Neural progenitor cell (in vitro differentiated cells): Measurements from ENCODE around the gene KCTD18. TPM values are rescaled to one million over a fixed set of nuclear protein-coding genes. Genes with fewer than 3 reads are reported as not detected.

Experiments
- DNase-seq: peaks from one replicate; pipeline ENCODE4 v3.0.0-alpha.2; 2016; ENCODE audit warnings: low spot score
- H2AFZ ChIP-seq: fragments of 200-600 bp; sonication (generic); replicated peaks from 2 replicates; pipeline ENCODE4 v1.6.1; 2016; ENCODE audit warnings: antibody characterized with exemption
- H3F3A ChIP-seq: fragments of 200-600 bp; sonication (generic); 2 replicates; pipeline ENCODE4 v1.6.1; 2016; ENCODE audit warnings: antibody characterized with exemption, low read depth
- H3K27ac ChIP-seq: fragments of 200-600 bp; sonication (generic); 2 replicates; pipeline ENCODE4 v1.5.1; 2016; ENCODE audit warnings: mild to moderate bottlenecking
- H3K27me3 ChIP-seq: fragments of 200-600 bp; sonication (generic); 2 replicates; pipeline ENCODE4 v1.6.1; 2016; ENCODE audit warnings: mild to moderate bottlenecking, moderate library complexity
- H3K36me3 ChIP-seq: fragments of 200-600 bp; sonication (generic); 2 replicates; pipeline ENCODE4 v1.5.1; 2016
- H3K4me1 ChIP-seq: fragments of 200-600 bp; sonication (generic); 2 replicates; pipeline ENCODE4 v1.6.1; 2016; ENCODE audit warnings: mixed run types
- H3K4me2 ChIP-seq: fragments of 200-600 bp; sonication (generic); 2 replicates; pipeline ENCODE4 v1.6.1; 2016
- H3K4me3 ChIP-seq: fragments of 200-600 bp; sonication (generic); 2 replicates; pipeline ENCODE4 v1.5.1; 2016
- H3K79me2 ChIP-seq: fragments of 200-600 bp; sonication (generic); 2 replicates; pipeline ENCODE4 v1.6.1; 2016; ENCODE audit warnings: low read depth
- H3K9ac ChIP-seq: fragments of 200-600 bp; sonication (generic); 2 replicates; pipeline ENCODE4 v1.6.1; 2016
- H3K9me3 ChIP-seq: fragments of 200-600 bp; sonication (generic); 2 replicates; pipeline ENCODE4 v1.5.1; 2016; ENCODE audit warnings: low read depth
- H4K20me1 ChIP-seq: fragments of 200-600 bp; sonication (generic); 2 replicates; pipeline ENCODE4 v1.6.1; 2016; ENCODE audit warnings: low read depth
- H3K27ac Mint-ChIP-seq: 3 replicates; pipeline ENCODE4 v1.8.0; 2021; ENCODE audit warnings: mixed read lengths
- H3K27me3 Mint-ChIP-seq: 2 replicates; pipeline ENCODE4 v1.8.0; 2022; ENCODE audit warnings: low read depth, mild to moderate bottlenecking, inconsistent platforms, moderate library complexity, mixed read lengths; ENCODE audit not compliant: insufficient read depth
- H3K36me3 Mint-ChIP-seq: 3 replicates; pipeline ENCODE4 v1.8.0; 2021; ENCODE audit warnings: mixed read lengths
- H3K4me1 Mint-ChIP-seq: 3 replicates; pipeline ENCODE4 v1.8.0; 2021; ENCODE audit warnings: mixed read lengths
- H3K4me3 Mint-ChIP-seq: 3 replicates; pipeline ENCODE4 v1.8.0; 2021; ENCODE audit warnings: mild to moderate bottlenecking, moderate library complexity, mixed read lengths
- H3K9me3 Mint-ChIP-seq: 3 replicates; pipeline ENCODE4 v1.8.0; 2020; ENCODE audit warnings: mixed read lengths
- CTCF ChIP-seq: fragments of 200-600 bp; sonication (generic); IDR thresholded peaks from 2 replicates; pipeline ENCODE4 v1.5.1; 2017; ENCODE audit warnings: antibody characterized with exemption, mild to moderate bottlenecking
- EZH2 ChIP-seq: fragments of 200-600 bp; sonication (generic); IDR thresholded peaks from 2 replicates; pipeline ENCODE4 v1.6.1; 2017; ENCODE audit warnings: antibody characterized with exemption, mild to moderate bottlenecking, moderate library complexity
- EZH2phosphoT487 ChIP-seq: fragments of 200-600 bp; sonication (generic); IDR thresholded peaks from 2 replicates; pipeline ENCODE4 v1.6.1; 2017; ENCODE audit warnings: antibody characterized with exemption
- total RNA-seq: library from RNA; depleted of rRNA; stranded (reverse); fragments of >200 nt; gene quantifications from 2 replicates; pipeline ENCODE4 v1.2.3, GENCODE V29; 2015; ENCODE audit warnings: low replicate concordance

The KCTD18 gene
- total RNA-seq, 1 donor from 2014 or later = 15.0 TPM

- Histone ChIP-seq H3K4me2 (no peak overlapping the region), H4K20me1 (peaks cover 7% of the 10 kb centered on the region), H3K27ac (no peak overlapping the region), H3K9ac (no peak overlapping the region), H3K27me3 (no peaks in the 10 kb centered on the region), H3K36me3 (peaks cover 10% of the 10 kb centered on the region), H3K4me1 (no peaks in the 10 kb centered on the region), H3K79me2 (peaks cover 36% of the 10 kb centered on the region), H3K9me3 (no peaks in the 10 kb centered on the region), H3K4me3 (no peak overlapping the region), H2AFZ (no peak overlapping the region), H3F3A (no peaks in the 10 kb centered on the region)
- Mint-ChIP-seq H3K4me1 (no peaks in the 10 kb centered on the region), H3K27me3 (no peaks in the 10 kb centered on the region), H3K27ac (no peak overlapping the region), H3K4me3 (no peak overlapping the region), H3K9me3 (no peaks in the 10 kb centered on the region), H3K36me3 (peaks cover 5% of the 10 kb centered on the region)
- TF ChIP-seq EZH2 = no peak
- no peak for TF ChIP-seq CTCF
- no peak for TF ChIP-seq EZH2phosphoT487
- no peak for DNase-seq
Measured at GRCh38 chr2:200534572-200534971, 24.7 kb upstream of the KCTD18 start.

GRCh38 chr2:200533754-200534153, 23.9 kb upstream of the KCTD18 start:
- Histone ChIP-seq H3K36me3 (peaks cover 9% of the 10 kb centered on the region), H3K79me2 (peaks cover 44% of the 10 kb centered on the region), H3K9ac (no peak overlapping the region), H3K4me3 (no peak overlapping the region), H3K27ac (no peak overlapping the region), H4K20me1 (peaks cover 7% of the 10 kb centered on the region), H3K4me2 (no peak overlapping the region), H3K27me3 (no peaks in the 10 kb centered on the region), H3F3A (no peaks in the 10 kb centered on the region), H3K9me3 (no peaks in the 10 kb centered on the region), H3K4me1 (no peaks in the 10 kb centered on the region), H2AFZ (no peak overlapping the region)
- Mint-ChIP-seq H3K27me3 (no peaks in the 10 kb centered on the region), H3K27ac (no peak overlapping the region), H3K4me3 (no peak overlapping the region), H3K4me1 (no peaks in the 10 kb centered on the region), H3K9me3 (no peaks in the 10 kb centered on the region), H3K36me3 (no peaks in the 10 kb centered on the region)
- TF ChIP-seq EZH2phosphoT487 = no peak
- no peak for TF ChIP-seq CTCF
- no peak for DNase-seq

- no peak overlapping the region for H3K4me3 Mint-ChIP-seq
- no peaks in the 10 kb centered on the region for H3K36me3 ChIP-seq
Measured at GRCh38 chr2:200528228-200528627, 18.4 kb upstream of the KCTD18 start.

More at GRCh38 chr2:200528228-200528627, 18.4 kb upstream of the KCTD18 start:
- Histone ChIP-seq H3K79me2 (peaks cover 65% of the 10 kb centered on the region), H3K4me2 (no peak overlapping the region), H3F3A (peaks cover 7% of the 10 kb centered on the region), H4K20me1 (peaks cover 17% of the 10 kb centered on the region), H3K9me3 (no peaks in the 10 kb centered on the region), H3K4me1 (peaks cover 12% of the 10 kb centered on the region), H2AFZ (no peak overlapping the region), H3K27me3 (peaks cover 17% of the 10 kb centered on the region), H3K4me3 (no peak overlapping the region), H3K27ac (no peak overlapping the region), H3K9ac (no peak overlapping the region)
- TF ChIP-seq EZH2phosphoT487 (no peak), CTCF (no peak), EZH2 (no peak)
- no peak for DNase-seq
- H3K27ac Mint-ChIP-seq = no peak overlapping the region
- H3K27me3 Mint-ChIP-seq = no peaks in the 10 kb centered on the region
- peaks cover 16% of the 10 kb centered on the region for H3K4me1 Mint-ChIP-seq
- H3K9me3 Mint-ChIP-seq = no peaks in the 10 kb centered on the region
- H3K36me3 Mint-ChIP-seq = no peaks in the 10 kb centered on the region
